Neuronal stem cell (in vitro differentiated cells): ENCODE data around the gene AKAP7.

ENCODE experiments used
- DNase-seq: peaks from one replicate; pipeline ENCODE4 v3.0.0-alpha.2; 2013; ENCODE audit warnings: low spot score
- H2AFZ ChIP-seq: one replicate; pipeline ENCODE4 v1.6.1; 2013; ENCODE audit warnings: mild to moderate bottlenecking, low read length, inconsistent platforms
- H2AK5ac ChIP-seq: 2 replicates; pipeline ENCODE4 v1.6.1; 2013; ENCODE audit warnings: low read depth, mild to moderate bottlenecking, inconsistent platforms, low read length, moderate library complexity, mixed read lengths
- H2BK120ac ChIP-seq: 2 replicates; pipeline ENCODE4 v1.6.1; 2013; ENCODE audit warnings: low read depth, mild to moderate bottlenecking, inconsistent platforms, low read length, moderate library complexity, mixed read lengths
- H2BK12ac ChIP-seq: one replicate; pipeline ENCODE4 v1.6.1; 2013; ENCODE audit warnings: low read length, inconsistent platforms
- H2BK15ac ChIP-seq: 2 replicates; pipeline ENCODE4 v1.6.1; 2013; ENCODE audit warnings: mild to moderate bottlenecking, low read length, inconsistent platforms, mixed read lengths
- H2BK5ac ChIP-seq: one replicate; pipeline ENCODE4 v1.6.1; 2013; ENCODE audit warnings: inconsistent platforms, mild to moderate bottlenecking, low read length, moderate library complexity
- H3K14ac ChIP-seq: one replicate; pipeline ENCODE4 v1.6.1; 2013; ENCODE audit warnings: low read length, inconsistent platforms
- H3K18ac ChIP-seq: 2 replicates; pipeline ENCODE4 v1.6.1; 2013; ENCODE audit warnings: low read length, inconsistent platforms
- H3K23ac ChIP-seq: 2 replicates; pipeline ENCODE4 v1.6.1; 2013; ENCODE audit warnings: low read depth, mild to moderate bottlenecking, mixed read lengths, low read length, inconsistent platforms; ENCODE audit not compliant: poor library complexity
- H3K27ac ChIP-seq: replicated peaks from 3 replicates; pipeline ENCODE4 v1.5.1; 2013; ENCODE audit warnings: low read length, inconsistent platforms
- H3K27me3 ChIP-seq, 3 experiments: 2 replicates each; pipeline ENCODE4 v1.6.1; 2013; ENCODE audit warnings: low read length in 3 of 3, mild to moderate bottlenecking in 2 of 3, inconsistent platforms in 1 of 3, low read depth in 1 of 3, mixed read lengths in 1 of 3, moderate library complexity in 1 of 3; ENCODE audit not compliant: control insufficient read depth in 3 of 3, insufficient read depth in 3 of 3
- H3K36me3 ChIP-seq, 2 donors: replicated peaks in 1 of 2; 2 replicates each; pipeline ENCODE4 v1.6.1; 2013; ENCODE audit warnings: low read length in 2 of 2; ENCODE audit not compliant: control insufficient read depth in 2 of 2, insufficient read depth in 2 of 2
- H3K4ac ChIP-seq: 2 replicates; pipeline ENCODE4 v1.6.1; 2013; ENCODE audit warnings: inconsistent platforms, mild to moderate bottlenecking, low read length, moderate library complexity
- H3K4me1 ChIP-seq, 2 donors: 1 replicate in 1 of 2; 2 replicates in 1 of 2; pipeline ENCODE4 v1.6.1; 2013; ENCODE audit warnings: low read length in 2 of 2, low read depth in 1 of 2; ENCODE audit not compliant: control insufficient read depth in 2 of 2, insufficient read depth in 1 of 2
- H3K4me2 ChIP-seq: one replicate; pipeline ENCODE4 v1.6.1; 2013; ENCODE audit warnings: mild to moderate bottlenecking, low read length, inconsistent platforms; ENCODE audit not compliant: insufficient read depth, poor library complexity, severe bottlenecking
- H3K4me3 ChIP-seq, 2 donors: 2 replicates each; pipeline ENCODE4 v1.5.1; 2013; ENCODE audit warnings: low read length in 2 of 2, mild to moderate bottlenecking in 2 of 2, inconsistent platforms in 1 of 2, moderate library complexity in 1 of 2
- H3K79me1 ChIP-seq: one replicate; pipeline ENCODE4 v1.6.1; 2013; ENCODE audit warnings: low read depth, mild to moderate bottlenecking, inconsistent platforms, low read length, moderate library complexity
- H3K9ac ChIP-seq: one replicate; pipeline ENCODE4 v1.6.1; 2013; ENCODE audit warnings: mild to moderate bottlenecking, low read depth, low read length, inconsistent platforms; ENCODE audit not compliant: poor library complexity
- H3K9me3 ChIP-seq, 2 donors: replicated peaks in 1 of 2; 2 replicates each; pipeline versions ENCODE3 to v1.6.1; 2013; ENCODE audit warnings: low read length in 2 of 2, mild to moderate bottlenecking in 2 of 2, inconsistent platforms in 1 of 2, low read depth in 1 of 2, mixed read lengths in 1 of 2, moderate library complexity in 1 of 2; ENCODE audit not compliant: control insufficient read depth in 2 of 2, insufficient read depth in 1 of 2
- H4K8ac ChIP-seq: one replicate; pipeline ENCODE4 v1.6.1; 2013; ENCODE audit warnings: low read depth, mild to moderate bottlenecking, inconsistent platforms, low read length, moderate library complexity
- H4K91ac ChIP-seq: one replicate; pipeline ENCODE4 v1.6.1; 2013; ENCODE audit warnings: low read length, low read depth, mild to moderate bottlenecking, inconsistent platforms; ENCODE audit not compliant: poor library complexity
- WGBS, 2 donors: extraction: QIAGEN DNeasy Blood & Tissue Kit; methylation state at CpG; one replicate each; pipeline ENCODE4 v1.1.7; 2013; ENCODE audit warnings: missing lambda C conversion rate in 2 of 2, mixed read lengths in 1 of 2; ENCODE audit not compliant: insufficient read length in 2 of 2, insufficient replicate concordance in 1 of 2; ENCODE audit errors: extremely low coverage in 2 of 2; 5-methylcytosine and 5-hydroxymethylcytosine counted together

The AKAP7 gene

DNA sequence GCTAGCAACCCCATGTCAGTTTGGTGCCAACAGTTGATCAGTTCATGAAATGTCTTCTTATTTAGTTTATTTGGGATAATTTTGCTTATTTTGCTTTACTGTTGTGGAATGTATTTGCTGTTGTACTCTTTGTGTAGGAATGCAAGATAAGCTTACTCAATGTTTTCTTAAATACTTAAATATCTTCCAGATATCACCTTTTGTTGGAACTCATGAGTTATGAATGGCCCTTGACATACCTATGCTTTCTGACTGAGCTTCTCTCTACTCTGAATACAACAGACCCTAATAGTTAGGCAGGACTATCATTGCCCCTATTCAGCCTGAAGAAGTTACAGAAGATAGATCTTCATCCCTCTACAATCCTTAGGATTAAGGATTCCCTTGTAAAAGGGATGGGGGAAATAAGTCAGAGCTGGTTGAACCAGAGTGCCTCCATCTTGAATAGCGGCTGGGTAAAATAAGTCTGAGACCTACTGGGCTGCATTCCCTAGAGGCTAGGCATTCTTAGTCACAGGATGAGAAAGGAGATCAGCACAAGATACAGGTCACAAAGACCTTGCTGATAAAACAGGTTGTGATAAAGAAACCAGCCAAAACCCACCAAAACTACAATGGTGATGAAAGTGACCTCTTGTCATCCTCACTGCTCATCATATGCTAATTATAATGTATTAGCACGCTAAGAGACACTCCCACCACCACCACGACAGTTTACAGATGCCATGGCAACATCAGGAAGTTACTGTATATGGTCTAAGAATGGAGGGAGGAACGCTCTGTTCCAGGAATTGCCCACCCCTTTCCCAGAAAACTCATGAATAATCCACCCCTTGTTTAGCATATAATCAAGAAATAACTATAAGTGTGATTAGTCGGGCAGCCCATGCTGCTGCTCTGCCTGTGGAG is 196.9 kb downstream of the AKAP7 start:
- Histone ChIP-seq H2BK5ac (no peak overlapping the region), H3K4me3 (no peak overlapping the region), H2BK120ac (no peak overlapping the region), H2AK5ac (no peak overlapping the region), H3K27me3 (no peaks in the 10 kb centered on the region), H3K14ac (no peak overlapping the region), H3K27ac (no peak overlapping the region), H3K4me2 (no peak overlapping the region), H2AFZ (peak overlapping the region; percentile 31), H3K36me3 (no peaks in the 10 kb centered on the region), H2BK12ac (no peak overlapping the region), H4K91ac (no peak overlapping the region), H3K4me1 (peaks cover 6 to 12% of the 10 kb centered on the region in 2 donors), H4K8ac (no peak overlapping the region), H3K23ac (no peak overlapping the region), H3K79me1 (no peaks in the 10 kb centered on the region), H3K4ac (no peak overlapping the region), H3K9ac (no peak overlapping the region), H2BK15ac (no peak overlapping the region), H3K9me3 (no peaks in the 10 kb centered on the region), H3K18ac (no peak overlapping the region)
- WGBS, 2 donors = no CpG with 5 or more reads among the region's 5 CpGs
- DNase-seq = no peak
